Non-pigmented ciliary epithelial cell (primary cell): ENCODE measurements around the gene ENPP7.
A peak's percentile ranks its signal among the peaks of the same experiment; 100 is the strongest.

ENCODE experiments used
- DNase-seq: peaks from one replicate; pipeline ENCODE4 v3.0.0-alpha.2; 2010; ENCODE audit warnings: low read depth

Gene ENPP7

GRCh38 chr17:79732804-79733691, 2.3 kb downstream of the ENPP7 start:
- no peak for DNase-seq

GRCh38 chr17:79733692-79734070, 2.9 kb downstream of the ENPP7 start:
- DNase-seq: no peak

- DNase-seq: no peak
These were observed 4.4 kb downstream of the ENPP7 start for GRCh38 chr17:79735096-79735495.

- DNase-seq: no peak
These were observed 6.5 kb downstream of the ENPP7 start for GRCh38 chr17:79737046-79737921.

GRCh38 chr17:79737922-79738578, 7.3 kb downstream of the ENPP7 start:
- DNase-seq: no peak

- DNase-seq: no peak
These were observed 7.9 kb downstream of the ENPP7 start for GRCh38 chr17:79738643-79739042.

- no peak for DNase-seq
These were observed 8.7 kb downstream of the ENPP7 start for GRCh38 chr17:79739148-79740062.

GRCh38 chr17:79740413-79740812, 9.7 kb downstream of the ENPP7 start:
- DNase-seq: no peak

GRCh38 chr17:79741401-79741750, 10.6 kb downstream of the ENPP7 start:
- DNase-seq: no peak

GRCh38 chr17:79741751-79742588, 11.2 kb downstream of the ENPP7 start:
- DNase-seq: no peak

GRCh38 chr17:79742589-79742918, 11.8 kb downstream of the ENPP7 start:
- DNase-seq: no peak

GRCh38 chr17:79742951-79743476, 12.3 kb downstream of the ENPP7 start:
- DNase-seq: no peak

- DNase-seq: no peak
These were observed 12.9 kb downstream of the ENPP7 start for GRCh38 chr17:79743614-79744013.

- DNase-seq: no peak
These were observed 14.9 kb downstream of the ENPP7 start for GRCh38 chr17:79745641-79746105.

GRCh38 chr17:79746889-79747507, 16.3 kb downstream of the ENPP7 start:
- no peak for DNase-seq

- DNase-seq: no peak
These were observed 17.0 kb downstream of the ENPP7 start for GRCh38 chr17:79747508-79748294.

GRCh38 chr17:79748295-79749099, 17.8 kb downstream of the ENPP7 start:
- DNase-seq: no peak

- DNase-seq: peak; percentile 42
These were observed 18.5 kb downstream of the ENPP7 start for GRCh38 chr17:79749156-79749815.
